ENCODE data around the gene HP.
"Not testable (repeated sequence)": the region's sequence is repeated elsewhere in the genome, so short reads cannot be mapped to it uniquely, and the experiment has no call there.

The HP gene

DNA sequence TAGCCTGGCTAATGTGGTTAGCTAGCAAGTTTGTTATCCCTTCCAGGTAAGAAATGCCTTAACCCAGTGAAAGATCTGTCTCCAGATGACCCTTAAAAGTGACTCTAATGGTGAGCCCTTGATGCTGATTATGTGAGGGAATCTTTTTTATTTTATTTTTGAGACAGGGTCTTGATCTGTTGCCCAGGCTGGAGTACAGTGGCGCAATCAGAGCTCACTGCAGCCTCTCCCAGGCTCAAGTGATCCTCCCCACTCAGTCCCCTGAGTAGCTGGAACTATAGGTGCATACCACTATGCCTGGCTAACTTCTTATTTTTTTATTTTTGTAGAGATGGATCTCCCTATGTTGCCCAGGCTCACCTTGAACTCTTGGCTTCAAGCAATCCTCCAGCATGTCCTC, 10.8 kb upstream of the HP start:
- no peak for DNase-seq

DNA sequence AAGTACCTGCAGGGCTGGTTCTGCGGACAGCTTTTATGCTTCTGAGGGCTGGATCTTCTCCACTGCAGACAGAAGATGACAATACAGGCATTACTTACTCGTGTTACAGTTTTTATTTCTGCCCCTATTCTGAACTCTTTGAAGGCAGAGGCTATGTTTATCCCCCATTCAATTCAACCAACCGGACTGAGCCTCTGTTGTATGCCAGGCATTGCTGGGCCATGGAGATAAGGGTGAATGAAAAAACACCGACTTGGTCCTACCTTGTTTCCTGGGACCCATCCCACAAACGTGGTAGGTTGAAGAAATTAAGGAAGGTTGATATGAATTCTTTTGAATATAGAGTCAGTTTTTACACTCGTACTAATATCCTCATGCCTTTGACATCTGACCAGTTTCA, 10.0 kb upstream of the HP start:
- DNase-seq, result no peak

DNA sequence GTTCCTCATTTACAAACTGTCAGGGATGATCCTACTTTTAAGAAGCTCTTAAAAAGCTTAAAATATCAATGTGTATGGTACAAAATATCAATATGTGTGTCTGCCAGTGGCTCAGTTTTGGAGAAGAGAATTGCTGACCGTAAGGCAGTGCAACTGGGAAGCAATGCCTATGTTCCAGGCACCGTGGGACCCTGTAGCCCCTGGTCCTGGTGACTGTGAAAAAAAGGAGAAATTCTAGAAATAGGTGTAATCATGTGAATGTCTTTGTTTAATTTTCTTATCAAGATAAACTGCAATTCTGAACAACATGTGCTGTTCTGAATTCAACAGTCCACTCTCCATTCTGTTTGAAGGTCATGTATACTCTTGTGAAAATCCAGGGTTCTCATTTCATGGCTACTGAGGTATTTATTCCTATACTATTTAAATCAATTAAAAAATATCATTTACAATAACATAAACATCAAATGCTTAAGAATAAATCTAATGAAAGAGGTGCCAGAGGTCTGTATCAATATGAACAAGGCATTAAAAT, 9.4 kb upstream of the HP start:
- no peak for DNase-seq

DNA sequence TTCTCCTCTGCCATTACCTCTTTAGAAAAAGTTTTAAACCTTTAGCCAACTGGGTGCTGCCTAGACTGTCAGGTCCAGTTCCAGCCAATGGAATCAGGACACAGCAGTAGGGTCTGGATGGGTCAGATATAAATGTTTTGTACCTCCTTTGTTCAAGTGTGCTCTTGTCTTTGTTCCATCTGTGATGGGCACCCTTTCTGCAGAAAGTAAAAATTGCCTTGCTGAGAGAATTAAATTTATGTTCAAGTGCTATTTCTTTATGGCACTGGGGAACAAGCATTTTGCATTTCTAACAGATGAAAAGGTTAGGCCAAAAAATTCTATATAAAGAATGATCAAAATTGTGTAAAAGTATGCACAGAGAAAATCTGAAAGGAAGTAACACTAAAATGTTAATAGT, 5.2 kb upstream of the HP start:
- DNase-seq, result no peak

DNA sequence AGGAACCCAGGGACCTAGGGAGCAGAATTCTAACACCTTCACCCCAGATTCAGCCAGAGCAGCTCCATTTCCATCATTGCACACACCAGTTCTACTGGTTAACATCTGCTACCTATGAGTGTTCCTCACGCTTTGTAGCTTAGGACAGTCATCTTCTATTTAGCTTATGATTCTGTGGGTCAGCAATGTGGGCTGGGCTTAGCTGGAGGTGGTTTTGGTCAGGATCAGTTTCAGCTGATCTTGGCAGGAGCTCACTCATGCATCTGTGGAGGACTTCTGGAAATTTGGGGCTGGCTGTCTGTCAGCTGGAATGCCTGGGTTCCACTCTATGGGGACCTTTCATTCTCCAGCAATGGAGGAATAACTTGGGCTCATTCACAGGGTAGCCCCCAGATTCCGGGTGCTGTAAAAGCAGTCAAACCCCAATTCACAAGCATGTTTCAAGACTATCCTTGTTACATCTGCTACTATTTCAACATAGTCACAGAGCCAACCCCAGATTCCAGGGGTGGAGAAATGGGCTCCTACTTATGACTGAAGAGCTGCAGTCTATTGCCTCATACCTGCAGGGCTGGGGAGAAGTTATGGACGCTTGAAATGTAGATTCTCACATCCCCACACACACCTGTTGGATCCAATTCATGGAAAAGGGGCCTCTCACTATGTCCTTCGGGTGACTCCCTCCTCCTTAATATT, 3.4 kb upstream of the HP start:
- DNase-seq, result no peak

DNA sequence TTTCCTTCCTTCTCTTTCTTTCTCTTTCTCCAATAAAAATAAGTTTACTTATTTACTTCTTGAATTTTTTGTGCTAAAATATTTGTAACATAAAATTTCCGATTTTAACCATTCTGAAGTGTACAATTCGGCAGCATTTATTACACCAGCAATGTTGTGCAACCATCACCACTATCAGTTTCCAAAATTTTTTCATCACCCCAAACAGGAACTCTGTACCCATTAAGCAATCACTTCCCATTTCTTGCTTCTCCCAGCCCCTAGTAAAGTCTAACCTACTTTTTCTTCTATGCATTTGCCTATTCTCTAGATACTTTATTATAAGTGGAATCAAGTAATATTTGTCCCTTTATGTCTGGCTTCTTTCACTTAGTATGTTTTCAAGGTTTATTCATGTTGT, 2.5 kb upstream of the HP start:
- no peak for DNase-seq

DNA sequence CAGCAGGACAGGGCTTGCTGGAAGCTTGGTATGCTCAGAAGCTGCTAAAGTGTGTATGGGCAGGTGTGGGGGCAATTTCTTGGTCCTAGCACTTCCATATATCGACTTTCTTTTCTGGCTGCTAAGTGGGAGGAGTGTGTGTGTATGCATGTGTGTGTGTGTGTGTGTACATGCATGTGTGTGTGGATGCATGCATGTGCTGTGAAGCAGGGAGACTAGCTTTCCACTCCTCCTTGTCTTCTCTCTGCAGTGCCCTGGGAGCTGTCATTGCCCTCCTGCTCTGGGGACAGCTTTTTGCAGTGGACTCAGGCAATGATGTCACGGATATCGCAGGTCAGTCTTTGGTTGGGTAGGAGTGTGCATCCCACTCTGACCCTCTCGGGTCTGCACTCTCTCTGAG, 1.6 kb downstream of the HP start:
- no peak for DNase-seq

DNA sequence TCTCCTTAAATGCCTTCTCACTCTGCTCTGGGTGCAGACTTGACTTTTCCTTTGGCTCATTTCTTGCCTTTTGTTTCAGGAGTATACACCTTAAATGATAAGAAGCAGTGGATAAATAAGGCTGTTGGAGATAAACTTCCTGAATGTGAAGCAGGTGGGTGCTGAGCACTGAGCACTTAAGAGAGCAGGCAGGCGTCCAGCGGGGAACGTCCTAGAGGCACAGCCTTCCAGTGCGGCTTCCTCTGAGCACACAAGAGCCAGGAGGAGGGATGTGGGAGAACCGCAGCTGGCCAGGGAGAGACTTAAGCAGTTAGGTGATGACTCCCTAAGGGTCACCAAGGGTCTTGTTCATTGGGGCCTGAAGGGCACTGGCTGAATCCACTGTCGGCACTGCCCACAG, 3.0 kb downstream of the HP start:
- not testable (repeated sequence) for DNase-seq

DNA sequence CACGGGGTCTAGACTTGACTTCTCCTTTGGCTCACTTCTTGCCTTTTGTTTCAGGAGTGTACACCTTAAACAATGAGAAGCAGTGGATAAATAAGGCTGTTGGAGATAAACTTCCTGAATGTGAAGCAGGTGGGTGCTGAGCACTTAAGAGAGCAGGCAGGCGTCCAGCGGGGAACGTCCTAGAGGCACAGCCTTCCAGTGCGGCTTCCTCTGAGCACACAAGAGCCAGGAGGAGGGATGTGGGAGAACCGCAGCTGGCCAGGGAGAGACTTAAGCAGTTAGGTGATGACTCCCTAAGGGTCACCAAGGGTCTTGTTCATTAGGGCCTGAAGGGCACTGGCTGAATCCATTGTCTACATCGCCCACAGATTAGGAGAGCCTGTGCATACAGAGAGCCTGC, 4.8 kb downstream of the HP start:
- not testable (repeated sequence) for DNase-seq

DNA sequence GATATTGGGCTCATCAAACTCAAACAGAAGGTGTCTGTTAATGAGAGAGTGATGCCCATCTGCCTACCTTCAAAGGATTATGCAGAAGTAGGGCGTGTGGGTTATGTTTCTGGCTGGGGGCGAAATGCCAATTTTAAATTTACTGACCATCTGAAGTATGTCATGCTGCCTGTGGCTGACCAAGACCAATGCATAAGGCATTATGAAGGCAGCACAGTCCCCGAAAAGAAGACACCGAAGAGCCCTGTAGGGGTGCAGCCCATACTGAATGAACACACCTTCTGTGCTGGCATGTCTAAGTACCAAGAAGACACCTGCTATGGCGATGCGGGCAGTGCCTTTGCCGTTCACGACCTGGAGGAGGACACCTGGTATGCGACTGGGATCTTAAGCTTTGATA, 6.1 kb downstream of the HP start:
- DNase-seq, result no peak

DNA sequence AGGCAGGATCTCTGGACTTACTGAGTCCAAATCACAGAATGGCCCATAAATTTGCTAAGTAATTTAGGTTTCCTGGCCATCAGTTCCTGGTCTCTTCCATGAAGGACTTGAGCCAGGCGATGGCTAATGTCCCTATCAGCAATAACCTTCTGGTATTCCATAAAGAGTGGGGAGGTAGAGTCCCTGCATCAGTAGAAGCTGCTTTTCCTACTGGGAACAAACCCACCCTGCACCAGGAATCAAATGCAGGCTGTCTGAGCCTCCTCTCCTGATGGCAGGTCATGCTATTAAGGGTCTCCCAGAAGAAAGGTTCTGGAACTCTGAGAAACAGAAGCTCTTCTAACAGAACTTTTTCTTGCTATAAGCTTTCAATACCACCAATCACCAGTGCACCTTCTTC, 7.3 kb downstream of the HP start:
- no peak for DNase-seq

DNA sequence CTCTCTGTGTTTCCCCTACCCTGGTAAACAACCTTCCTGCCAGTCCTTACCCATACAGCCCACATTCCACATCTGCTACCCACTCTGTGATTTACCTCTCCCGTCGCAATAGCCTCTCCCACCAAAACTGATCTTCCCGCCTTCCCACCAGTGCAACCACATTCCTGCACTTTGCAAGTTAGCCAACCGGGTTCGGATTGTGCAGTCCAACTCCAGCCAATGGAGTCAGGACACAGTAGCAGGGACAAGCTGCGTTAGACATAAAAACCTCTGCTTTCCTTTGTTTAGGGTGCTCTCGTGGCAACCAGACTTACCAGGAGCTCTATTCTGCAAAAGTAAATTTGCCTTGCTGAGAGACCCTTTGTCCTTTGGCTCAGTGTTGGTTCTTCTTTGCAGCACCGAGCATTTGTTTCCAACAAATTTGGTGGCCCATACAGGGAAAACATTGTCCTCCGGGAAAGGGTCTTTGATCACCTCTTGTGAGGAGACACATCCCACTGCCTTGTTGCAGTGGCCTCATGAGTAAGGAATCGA, 10.1 kb downstream of the HP start:
- no peak for DNase-seq

DNA sequence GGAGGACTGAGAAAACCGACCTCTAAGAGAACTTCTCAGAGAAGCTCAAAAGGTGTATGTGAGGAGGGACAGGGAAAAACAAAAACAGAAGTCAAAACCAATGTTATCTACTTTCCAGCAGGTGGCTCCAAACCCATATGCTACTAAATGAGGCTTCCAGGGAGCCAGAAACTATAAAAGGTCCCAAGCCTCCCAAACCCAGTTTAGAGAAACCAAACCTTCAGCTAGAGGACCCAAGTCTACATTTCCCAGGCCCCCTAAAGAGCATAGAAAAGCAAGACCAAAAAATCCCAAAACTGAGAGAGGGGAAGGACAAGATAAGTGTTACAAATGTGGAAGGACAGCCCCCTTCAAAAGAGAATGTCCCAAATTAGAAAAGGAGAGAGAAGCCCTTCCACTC, 12.4 kb downstream of the HP start:
- no peak for DNase-seq

DNA sequence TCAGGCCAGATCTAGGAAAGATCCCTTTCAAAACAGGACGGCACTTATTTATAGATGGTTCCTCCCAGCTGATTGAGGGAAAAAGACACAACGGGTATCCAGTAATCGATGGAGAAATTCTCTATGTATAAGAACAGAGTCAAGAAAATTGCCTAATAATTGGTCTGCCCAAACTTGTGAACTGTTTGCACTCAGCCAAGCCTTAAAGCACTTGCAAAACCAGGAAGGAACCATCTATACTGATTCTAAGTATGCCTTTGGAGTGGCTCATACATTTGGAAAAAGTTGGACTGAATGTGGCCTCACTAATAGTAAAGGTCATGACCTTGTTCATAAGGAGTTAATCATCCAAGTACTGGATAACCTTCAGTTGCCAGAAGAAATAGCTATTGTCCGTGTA, 14.6 kb downstream of the HP start:
- no peak for DNase-seq

DNA sequence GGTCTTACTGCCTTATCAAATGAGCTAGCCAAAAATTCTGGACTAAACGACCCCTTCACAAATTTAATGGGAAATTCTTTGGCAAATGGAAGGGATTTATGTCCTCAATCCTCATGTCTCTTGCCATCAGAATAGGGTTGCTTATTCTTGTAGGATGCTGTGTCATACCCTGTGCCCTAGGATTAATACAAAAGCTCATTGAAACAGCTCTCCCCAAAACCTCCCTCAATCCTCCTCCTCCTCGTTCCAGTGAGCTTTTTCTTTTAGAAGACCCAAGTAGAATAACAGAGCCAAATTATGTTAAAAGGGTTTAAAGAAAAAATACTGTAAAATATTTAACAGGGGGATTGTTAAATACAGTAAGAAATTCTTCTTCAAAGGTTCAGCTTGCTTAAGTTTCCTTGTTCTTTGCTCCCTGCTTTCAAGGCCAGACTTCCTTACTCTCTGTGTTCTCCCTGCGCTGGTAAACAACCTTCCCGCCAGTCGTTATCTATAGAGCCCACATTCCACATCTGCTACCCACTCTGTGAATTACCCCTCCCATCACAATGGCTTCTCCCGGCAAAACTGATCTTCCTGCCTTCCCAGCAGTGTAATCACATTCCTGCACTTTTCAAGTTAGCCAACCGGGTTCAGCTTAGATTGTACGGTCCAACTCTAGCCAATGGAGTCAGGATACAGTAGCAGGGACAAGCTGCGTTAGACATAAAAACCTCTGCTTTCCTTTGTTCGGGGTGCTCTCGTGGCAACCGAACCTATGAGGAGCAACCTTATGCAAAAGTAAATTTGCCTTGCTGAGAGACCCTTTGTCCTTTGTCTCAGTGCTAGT, 18.4 kb downstream of the HP start:
- no peak for DNase-seq

DNA sequence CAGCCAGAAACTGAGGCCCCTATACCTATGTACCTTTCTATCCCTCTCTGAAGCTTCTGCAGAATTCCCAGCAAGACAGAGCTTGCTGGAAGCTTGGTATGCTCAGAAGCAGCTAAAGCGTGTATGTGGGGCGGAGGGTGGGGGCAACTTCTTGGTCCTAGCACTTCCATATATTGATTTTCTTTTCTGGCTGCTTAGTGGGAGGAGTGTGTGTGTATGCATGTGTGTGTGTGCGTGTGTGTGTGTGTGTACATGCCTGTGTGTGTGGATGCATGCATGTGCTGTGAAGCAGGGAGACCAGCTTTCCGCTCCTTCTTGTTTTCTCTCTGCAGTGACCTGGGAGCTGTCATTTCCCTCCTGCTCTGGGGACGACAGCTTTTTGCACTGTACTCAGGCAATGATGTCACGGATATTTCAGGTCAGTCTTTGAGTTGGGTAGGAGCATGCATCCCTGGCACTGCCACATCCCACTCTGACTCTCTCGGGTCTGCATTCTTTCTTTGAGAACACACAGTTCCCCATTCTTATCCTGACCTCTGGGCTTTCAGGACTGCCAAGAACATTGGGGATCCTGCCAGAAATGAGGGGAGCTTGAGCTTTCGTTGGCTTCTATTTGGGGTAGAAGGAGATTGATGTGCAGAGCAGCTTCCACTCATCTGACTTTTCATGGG, 19.4 kb downstream of the HP start:
- DNase-seq, result no peak

DNA sequence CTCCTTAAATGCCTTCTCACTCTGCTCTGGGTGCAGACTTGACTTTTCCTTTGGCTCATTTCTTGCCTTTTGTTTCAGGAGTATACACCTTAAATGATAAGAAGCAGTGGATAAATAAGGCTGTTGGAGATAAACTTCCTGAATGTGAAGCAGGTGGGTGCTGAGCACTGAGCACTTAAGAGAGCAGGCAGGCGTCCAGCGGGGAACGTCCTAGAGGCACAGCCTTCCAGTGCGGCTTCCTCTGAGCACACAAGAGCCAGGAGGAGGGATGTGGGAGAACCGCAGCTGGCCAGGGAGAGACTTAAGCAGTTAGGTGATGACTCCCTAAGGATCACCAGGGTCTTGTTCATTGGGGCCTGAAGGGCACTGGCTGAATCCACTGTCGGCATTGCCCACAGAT, 20.8 kb downstream of the HP start:
- DNase-seq, result not testable (repeated sequence)

DNA sequence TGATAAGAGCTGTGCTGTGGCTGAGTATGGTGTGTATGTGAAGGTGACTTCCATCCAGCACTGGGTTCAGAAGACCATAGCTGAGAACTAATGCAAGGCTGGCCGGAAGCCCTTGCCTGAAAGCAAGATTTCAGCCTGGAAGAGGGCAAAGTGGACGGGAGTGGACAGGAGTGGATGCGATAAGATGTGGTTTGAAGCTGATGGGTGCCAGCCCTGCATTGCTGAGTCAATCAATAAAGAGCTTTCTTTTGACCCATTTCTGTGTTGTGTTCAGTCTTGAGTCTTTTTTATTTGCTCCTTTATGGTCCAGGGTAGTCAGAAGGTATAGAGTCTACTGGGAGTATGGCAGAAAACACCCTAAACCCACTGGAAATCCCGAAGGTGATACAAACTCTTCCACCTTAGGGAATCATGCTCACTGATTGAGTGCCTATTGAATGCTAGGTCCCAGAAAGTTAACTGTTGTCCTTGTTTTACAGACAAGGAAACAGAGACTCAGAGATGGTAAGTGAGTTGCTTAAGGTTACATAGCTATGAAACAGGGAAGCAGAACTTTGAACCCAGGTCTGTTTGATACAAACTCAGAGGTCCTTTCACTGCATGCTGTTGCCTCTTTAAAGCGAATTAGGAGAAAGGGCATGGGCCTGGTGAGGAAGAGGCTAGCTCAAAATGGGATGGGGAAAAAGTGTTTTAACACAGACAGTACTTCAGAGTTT, 22.8 kb downstream of the HP start:
- not testable (repeated sequence) for DNase-seq

DNA sequence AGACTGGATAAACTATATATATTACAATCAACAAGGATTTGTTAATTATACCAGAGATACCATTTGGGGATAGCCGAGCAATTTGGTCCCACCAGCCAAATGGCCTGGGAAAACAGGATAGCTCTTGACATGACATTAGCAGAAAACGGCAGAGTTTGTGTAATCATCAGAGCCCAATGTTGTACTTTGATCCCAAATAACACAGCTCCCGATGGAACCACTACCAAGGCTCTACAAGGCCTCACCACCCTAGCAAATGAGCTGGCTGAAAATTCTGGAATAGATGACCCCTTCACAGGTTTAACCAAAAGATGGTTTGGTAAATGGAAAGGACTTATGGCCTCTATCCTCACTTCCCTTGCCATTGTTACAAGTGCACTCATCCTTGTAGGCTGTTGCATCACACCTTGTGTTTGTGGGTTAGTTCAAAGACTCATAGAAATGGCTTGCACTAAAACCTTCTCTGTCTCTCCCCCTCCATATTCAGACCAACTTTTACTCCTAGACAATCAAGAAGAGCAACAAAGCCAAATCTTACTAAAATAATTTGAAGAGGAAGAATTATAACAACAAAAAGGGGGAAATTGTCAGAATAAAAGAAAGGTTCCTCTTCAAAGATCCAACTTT, 29.6 kb downstream of the HP start:
- no peak for DNase-seq

DNA sequence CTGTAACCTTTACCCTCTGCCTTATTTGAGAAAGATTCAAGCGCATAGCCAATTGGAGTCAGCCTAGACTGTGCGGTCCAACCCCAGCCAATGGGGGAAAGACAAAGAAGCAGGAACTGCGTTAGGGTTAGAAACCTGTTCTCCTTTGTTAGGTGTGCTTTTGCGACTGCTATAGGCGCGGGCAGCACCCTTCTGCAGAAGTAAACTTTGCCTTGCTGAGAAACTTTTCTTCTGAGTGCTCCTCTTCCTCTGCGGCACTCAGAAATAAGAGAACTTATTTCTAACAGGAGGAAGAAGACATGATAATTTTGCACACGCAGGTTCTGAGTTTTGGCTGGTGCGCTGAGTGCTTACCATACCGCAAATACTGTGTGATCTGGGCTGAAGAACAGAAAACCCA, 30.1 kb downstream of the HP start:
- no peak for DNase-seq

DNA sequence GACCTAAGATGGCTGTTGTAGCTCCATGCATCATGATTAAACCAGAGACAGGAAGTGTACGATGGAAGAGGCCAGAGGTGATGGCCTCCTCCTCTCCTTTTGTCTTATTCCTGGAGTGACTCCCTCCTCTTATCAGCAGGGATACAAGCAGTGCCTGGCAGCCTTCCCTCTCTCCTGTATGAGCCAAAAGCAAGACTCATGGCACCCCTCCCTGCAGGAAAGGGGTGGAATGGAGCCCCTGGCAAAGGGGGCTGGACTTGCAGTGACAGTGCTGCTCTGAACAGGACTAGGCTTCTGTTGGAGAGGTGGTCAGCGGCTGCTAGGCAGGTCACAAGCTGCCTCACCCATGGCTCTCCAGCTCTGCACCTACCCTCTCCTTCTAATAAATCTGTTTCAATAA, 30.7 kb downstream of the HP start:
- no peak for DNase-seq

DNA sequence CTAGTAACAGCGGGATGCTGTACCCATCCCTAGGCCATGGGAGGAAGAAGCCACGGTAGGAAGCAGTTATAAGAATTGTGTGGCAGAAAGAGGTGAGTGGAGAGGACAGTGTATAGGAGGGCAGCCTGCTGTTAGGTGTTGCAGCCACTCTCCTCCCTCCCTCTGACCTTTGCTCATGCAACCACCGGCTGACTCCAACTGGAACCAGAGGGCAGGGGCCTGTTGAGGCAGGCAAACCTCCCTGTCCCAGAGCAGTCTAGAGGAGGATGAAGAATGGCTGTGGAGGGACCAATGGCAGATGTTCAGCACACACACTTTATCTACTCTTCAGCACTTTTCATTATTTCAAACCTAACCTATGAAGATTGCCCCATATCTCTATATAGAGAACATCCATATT, 36.9 kb downstream of the HP start:
- no peak for DNase-seq

Data from cerebellar nuclear complex (tissue), 1 donor.